H1 (cell line): ENCODE results near the gene SRI. TPM values are rescaled to one million over a fixed set of nuclear protein-coding genes. Genes with fewer than 3 reads are reported as not detected.

ENCODE experiments used
- ASH2L ChIP-seq: fragments of 200-600, 300-600 bp; sonication (generic); IDR thresholded peaks from one replicate; pipeline ENCODE4 v1.7.1; 2017; ENCODE audit warnings: low read length
- CBX5 ChIP-seq: fragments of 300-800, 300-1000 bp; sonication (generic); IDR thresholded peaks from 2 replicates; pipeline ENCODE4 v1.7.1; 2016; ENCODE audit warnings: antibody characterized with exemption, low read length, low read depth
- CHD1 ChIP-seq: IDR thresholded peaks from 2 replicates; pipeline ENCODE4 v1.6.1; 2012; ENCODE audit warnings: low read depth, low read length, improper control_type of control experiment
- CHD7 ChIP-seq: fragments of 300-600 bp; sonication (generic); IDR thresholded peaks from 2 replicates; pipeline ENCODE4 v1.7.1; 2012; ENCODE audit warnings: low read length, moderate library complexity, mild to moderate bottlenecking, inconsistent platforms; ENCODE audit not compliant: insufficient replicate concordance
- EGR1 ChIP-seq: IDR thresholded peaks from 2 replicates; pipeline ENCODE4 v1.6.1; 2011; ENCODE audit warnings: low read depth, low read length, borderline replicate concordance
- FOSL1 ChIP-seq: IDR thresholded peaks from 2 replicates; pipeline ENCODE4 v1.6.1; 2011; ENCODE audit warnings: mild to moderate bottlenecking, low read depth, low read length, moderate library complexity; ENCODE audit not compliant: insufficient read depth
- HDAC6 ChIP-seq: IDR thresholded peaks from one replicate; pipeline ENCODE4 v1.7.1; 2012; ENCODE audit warnings: low read depth, mild to moderate bottlenecking, inconsistent platforms, low read length, moderate library complexity
- KDM4A ChIP-seq: IDR thresholded peaks from one replicate; pipeline ENCODE4 v1.7.1; 2012; ENCODE audit warnings: low read depth, mild to moderate bottlenecking, moderate library complexity, low read length, inconsistent platforms; ENCODE audit not compliant: severe bottlenecking
- SP4 ChIP-seq: IDR thresholded peaks from 2 replicates; pipeline ENCODE4 v1.6.1; 2012; ENCODE audit warnings: low read length, inconsistent platforms
- SUZ12 ChIP-seq: fragments of 200-600 bp; sonication (generic); IDR thresholded peaks from 2 replicates; pipeline ENCODE4 v1.6.1; 2012; ENCODE audit warnings: mild to moderate bottlenecking, inconsistent platforms, low read length, moderate library complexity, mixed read lengths
- TAF1 ChIP-seq: IDR thresholded peaks from 2 replicates; pipeline ENCODE4 v1.6.1; 2011; ENCODE audit warnings: mild to moderate bottlenecking, low read depth, low read length
- polyA plus RNA-seq, 7 experiments: library from polyadenylated mRNA; depleted of rRNA in 3 of 7; stranded (reverse) in 5 of 7; unstranded in 2 of 7; fragments of >200 nt in 5 of 7; fragments of 200-250 nt in 2 of 7; gene quantifications; 1 replicate in 5 of 7; 2 replicates in 1 of 7; 4 replicates in 1 of 7; pipeline versions ENCODE4 v1.2.1 to v1.2.3, GENCODE V29; 2011 to 2013; ENCODE audit warnings: missing spikeins in 2 of 7, mixed read lengths in 2 of 7
- total RNA-seq: library from RNA; stranded (reverse); fragmentation: NEBNext Ultra II Directional; extraction: Animal tissue kit (Norgen Biotek cat#: 25700); gene quantifications from 2 replicates; pipeline ENCODE4 v1.2.1, GENCODE V29; 2021
- TF ChIP-seq, protein P1 (sequence below): IDR thresholded peaks from 2 replicates; pipeline ENCODE4 v1.6.1; 2011; ENCODE audit warnings: low read length, improper control_type of control experiment

The SRI gene
- total and polyA plus RNA-seq, 2 of the 8 experiments (the other 6 are each of a cell fraction or from before 2014, with no cell fraction given), result 118 to 170 TPM

DNA sequence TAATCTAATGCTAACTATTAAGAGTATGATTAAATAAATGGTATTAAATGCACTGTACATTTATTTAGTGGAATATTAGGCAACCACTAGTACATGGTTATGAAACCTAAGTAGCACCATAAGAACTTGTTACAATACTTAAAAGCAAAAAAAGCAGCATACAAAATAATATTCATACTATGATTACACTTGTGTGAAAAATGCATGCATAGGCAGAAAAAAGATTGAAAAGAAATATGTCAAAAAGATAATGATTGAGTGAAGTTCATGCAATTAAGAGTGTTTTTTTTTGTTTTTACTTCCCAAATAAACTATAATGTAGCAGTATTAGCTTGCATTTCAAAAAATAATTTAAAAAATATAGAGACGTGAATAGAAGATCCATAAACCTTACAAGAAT lies 20.0 kb upstream of the SRI start (continued):
- TF ChIP-seq CHD7 (no peak), EGR1 (no peak), SUZ12 (no peak), CHD1 (no peak), FOSL1 (no peak), TAF1 (no peak), ASH2L (no peak), CBX5 (no peak), SP4 (no peak), KDM4A (no peak), HDAC6 (no peak)
- TF ChIP-seq, protein P1, sequence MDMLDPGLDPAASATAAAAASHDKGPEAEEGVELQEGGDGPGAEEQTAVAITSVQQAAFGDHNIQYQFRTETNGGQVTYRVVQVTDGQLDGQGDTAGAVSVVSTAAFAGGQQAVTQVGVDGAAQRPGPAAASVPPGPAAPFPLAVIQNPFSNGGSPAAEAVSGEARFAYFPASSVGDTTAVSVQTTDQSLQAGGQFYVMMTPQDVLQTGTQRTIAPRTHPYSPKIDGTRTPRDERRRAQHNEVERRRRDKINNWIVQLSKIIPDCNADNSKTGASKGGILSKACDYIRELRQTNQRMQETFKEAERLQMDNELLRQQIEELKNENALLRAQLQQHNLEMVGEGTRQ, result no peak
